ENCODE measurements around the gene ELF5. TPM values are rescaled to one million over a fixed set of nuclear protein-coding genes. Genes with fewer than 3 reads are reported as not detected.

The ELF5 gene
- total and polyA plus RNA-seq, 2 of the 8 experiments (the other 6 are each of a cell fraction or from before 2014, with no cell fraction given), result not detected

DNA sequence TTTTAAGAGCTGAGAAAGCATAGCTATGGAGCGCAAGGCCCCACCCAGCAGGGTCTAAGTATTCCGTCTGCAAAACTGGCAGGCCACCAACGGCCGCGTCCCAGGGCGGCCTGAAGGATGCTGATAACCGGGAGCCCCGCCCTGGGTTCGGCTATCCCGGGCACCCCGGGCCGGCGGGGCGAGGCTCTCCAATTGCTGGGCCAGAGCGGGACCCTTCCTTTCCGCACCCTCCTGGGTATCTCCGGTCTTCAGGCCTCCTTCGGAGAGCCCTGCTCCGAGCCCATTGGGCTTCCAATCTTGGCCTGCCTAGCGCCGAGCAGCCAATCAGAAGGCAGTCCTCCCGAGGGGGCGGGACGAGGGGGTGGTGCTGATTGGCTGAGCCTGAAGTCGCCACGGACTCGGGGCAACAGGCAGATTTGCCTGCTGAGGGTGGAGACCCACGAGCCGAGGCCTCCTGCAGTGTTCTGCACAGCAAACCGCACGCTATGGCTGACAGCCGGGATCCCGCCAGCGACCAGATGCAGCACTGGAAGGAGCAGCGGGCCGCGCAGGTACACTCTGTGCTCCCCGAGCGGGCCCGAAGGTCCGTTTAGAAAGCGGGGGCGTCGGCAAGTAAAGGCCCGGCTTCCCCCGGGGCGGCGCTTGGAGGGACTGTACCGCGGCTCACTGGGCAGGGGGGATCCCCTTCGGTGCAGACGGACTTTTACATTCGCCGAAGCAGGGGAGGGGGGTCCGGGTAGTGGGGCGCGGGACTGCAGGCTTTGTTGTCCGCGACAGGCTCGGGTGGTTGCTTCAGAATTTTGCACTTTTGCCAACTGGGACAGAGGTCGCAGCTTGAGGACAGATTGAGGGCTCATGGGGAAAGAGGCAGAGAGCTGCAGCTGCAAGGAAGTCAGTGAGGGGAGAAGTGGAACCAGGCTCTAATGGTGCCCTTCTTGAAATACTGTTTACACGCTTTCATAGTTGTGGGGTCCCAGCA, 74.8 kb downstream of the ELF5 start, which contains the start of gene CAT:
Gene CAT (plus strand): TSS at position 406 of the 979 bp plus-strand sequence. CDS start 80 bp downstream, at position 486.
- no peak within 1 kb of the TSS for H3K56ac ChIP-seq (replicated peaks; ENCODE audit: insufficient read length, low read depth, low read length)
- H4K20me1 ChIP-seq (replicated peaks in 1 of 2; ENCODE audit: control insufficient read depth in 1 of 2, insufficient read depth in 2 of 2, low read length in 2 of 2), result no peaks in the 10 kb centered on the region
- peak within 1 kb of the TSS; percentile 58 to 94 (median 63) for H3K4me3 ChIP-seq (ENCODE audit: extremely low read depth in 1 of 4, insufficient read depth in 2 of 4, low read depth in 3 of 4, low read length in 4 of 4)
- peak within 1 kb of the TSS; percentile 48; the same call in 1 of the 2 replicates for H3K27ac ChIP-seq (ENCODE audit: low read depth, low read length)
- no peak within 1 kb of the TSS for H2BK15ac ChIP-seq (ENCODE audit: low read length)
- POLR2A ChIA-PET (ENCODE audit: partially characterized antibody), result interaction anchor here (0.6 to 1.2 kb wide), 4 partner anchors 11 to 477 kb away, joined by 3 to 4 read pairs (median 3); partner anchors contain the start of gene APIP
- H3K27me3 ChIP-seq (replicated peaks in 1 of 4; ENCODE audit: control insufficient read depth in 3 of 4, extremely low read depth in 1 of 4, insufficient read depth in 3 of 4, low read length in 3 of 4), result no peaks in the 10 kb centered on the region
- peak within 1 kb of the TSS; percentile 72; the same call in 1 of the 2 replicates for H4K8ac ChIP-seq (ENCODE audit: extremely low read depth, insufficient read depth, low read length)
- H2AK5ac ChIP-seq (ENCODE audit: low read depth, low read length), result no peak within 1 kb of the TSS
- H3K4me1 ChIP-seq (replicated peaks in 1 of 4; ENCODE audit: control insufficient read depth in 3 of 4, insufficient read depth in 4 of 4, low read length in 3 of 4), result no peaks in the 10 kb centered on the region
- peak within 1 kb of the TSS; percentile 30 for H4K5ac ChIP-seq (ENCODE audit: insufficient read length, low read depth, low read length)
- no peak within 1 kb of the TSS for H2BK20ac ChIP-seq (ENCODE audit: low read length)
- peak within 1 kb of the TSS; percentile 55 to 73 for H3K4me2 ChIP-seq (ENCODE audit: insufficient read depth in 1 of 2, low read depth in 2 of 2, low read length in 2 of 2)
- H3K9me3 ChIP-seq (ENCODE audit: insufficient read depth in 2 of 2, low read depth in 1 of 2, low read length in 1 of 2), result peaks cover 3 to 12% of the 10 kb centered on the region in 2 experiments; a peak in 1 of 4 replicates
- H2AFZ ChIP-seq (ENCODE audit: low read length), result no peak within 1 kb of the TSS
- no peak within 1 kb of the TSS for H3K18ac ChIP-seq (ENCODE audit: extremely low read depth, low read length)
- 57% methylated on average over 62 of the region's 62 CpGs; no CpG with 5 or more reads in 1 of the 2 experiments for WGBS, 2 experiments (ENCODE audit: extremely low coverage in 1 of 2, insufficient coverage in 1 of 2, insufficient read length in 1 of 2, insufficient replicate concordance in 2 of 2, low coverage in 1 of 2, low lambda C conversion rate in 2 of 2, missing lambda C conversion rate in 1 of 2)
- H3K36me3 ChIP-seq (ENCODE audit: control insufficient read depth in 2 of 4, insufficient read depth in 4 of 4, low read length in 3 of 4), result no peaks in the 10 kb centered on the region
- H3K23me2 ChIP-seq (ENCODE audit: low read depth, low read length), result no peaks in the 10 kb centered on the region
- peak within 1 kb of the TSS; percentile 72 for H4K91ac ChIP-seq (replicated peaks; ENCODE audit: insufficient read length, low read length)
- no peak within 1 kb of the TSS for H3K4ac ChIP-seq (replicated peaks; ENCODE audit: insufficient read length, low read depth, low read length)
- H3K9ac ChIP-seq (replicated peaks in 1 of 4; ENCODE audit: extremely low read depth in 1 of 4, low read depth in 3 of 4, low read length in 3 of 4), result peak within 1 kb of the TSS in 3 of 4 experiments; percentile 27 to 67 (median 45); a peak in 5 of 7 replicates
- H3K79me1 ChIP-seq (ENCODE audit: low read depth, low read length), result no peaks in the 10 kb centered on the region
- DNase-seq (ENCODE audit: low read depth in 1 of 2, low spot score in 2 of 2) (peak in 1 of 2 experiments; percentile 98), FAIRE-seq (no peak)
- no peak within 1 kb of the TSS for H3K14ac ChIP-seq (ENCODE audit: insufficient read length)
- no peaks in the 10 kb centered on the region for H3K79me2 ChIP-seq (ENCODE audit: control insufficient read depth in 1 of 2, insufficient read depth in 2 of 2, low read length in 2 of 2)
- H2BK12ac ChIP-seq (ENCODE audit: low read depth, low read length), result no peak within 1 kb of the TSS
- H2BK5ac ChIP-seq (ENCODE audit: low read depth, low read length), result no peak within 1 kb of the TSS; the same call in 1 of the 2 replicates
- no peak within 1 kb of the TSS for H2BK120ac ChIP-seq (replicated peaks; ENCODE audit: low read depth, low read length)
- no peak within 1 kb of the TSS for H3K23ac ChIP-seq (ENCODE audit: insufficient read length)
- CTCF ChIA-PET (ENCODE audit: partially characterized antibody), result interaction anchor here (1.0 to 1.5 kb wide), 2 partner anchors 21 to 54 kb away, joined by 3 to 8 read pairs; no protein-coding TSS in a partner anchor
- no peak for TF ChIP-seq CBX5 (IDR thresholded peaks at IDR 0.05; ENCODE audit: low read depth, low read length)
- no peak for TF ChIP-seq HDAC2 (IDR thresholded peaks at IDR 0.05; ENCODE audit: borderline replicate concordance in 1 of 2, low read depth in 2 of 2, low read length in 2 of 2)
- peak; percentile 84 for TF ChIP-seq SP1 (IDR thresholded peaks at IDR 0.05; ENCODE audit: low read depth, low read length)
- TF ChIP-seq, protein P1, sequence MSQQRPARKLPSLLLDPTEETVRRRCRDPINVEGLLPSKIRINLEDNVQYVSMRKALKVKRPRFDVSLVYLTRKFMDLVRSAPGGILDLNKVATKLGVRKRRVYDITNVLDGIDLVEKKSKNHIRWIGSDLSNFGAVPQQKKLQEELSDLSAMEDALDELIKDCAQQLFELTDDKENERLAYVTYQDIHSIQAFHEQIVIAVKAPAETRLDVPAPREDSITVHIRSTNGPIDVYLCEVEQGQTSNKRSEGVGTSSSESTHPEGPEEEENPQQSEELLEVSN (IDR thresholded peaks at IDR 0.05), result peak; percentile 19; the same call in 1 of the 2 replicates
- 0 out of 2 replicates have a peak, but pooled peaks have one; percentile 15 for TF ChIP-seq POLR2AphosphoS5 (IDR thresholded peaks at IDR 0.05; ENCODE audit: low read depth, low read length)
- no peak for TF ChIP-seq TCF12 (IDR thresholded peaks at IDR 0.05; ENCODE audit: low read depth, low read length)
- TF ChIP-seq TEAD4 (IDR thresholded peaks at IDR 0.05; ENCODE audit: low read depth, low read length), result no peak
- TF ChIP-seq PHF8 (conservative IDR thresholded peaks at IDR 0.05; ENCODE audit: low read depth, low read length), result peak; percentile 78
- TF ChIP-seq SP2 (IDR thresholded peaks at IDR 0.05; ENCODE audit: low read length), result peak; percentile 42
- 0 out of 2 replicates have a peak, but pooled peaks have one; percentile 26 for TF ChIP-seq CHD2 (IDR thresholded peaks at IDR 0.05; ENCODE audit: low read length)

Data from H1 (cell line).